CD14-positive monocyte (primary cell): Measurements from ENCODE around the gene OR2V1. TPM values are rescaled to one million over a fixed set of nuclear protein-coding genes. Genes with fewer than 3 reads are reported as not detected.
A peak's percentile ranks its signal among the peaks of the same experiment; 100 is the strongest.

ENCODE experiments used
- DNase-seq, 3 donors: peaks; one replicate each; pipeline ENCODE4 v3.0.0-alpha.2; 2011 to 2022
- H2AFZ ChIP-seq: 2 replicates; pipeline ENCODE4 v1.6.0; 2012; ENCODE audit warnings: mild to moderate bottlenecking, low read depth, low read length, inconsistent platforms; ENCODE audit not compliant: insufficient read depth, poor library complexity, severe bottlenecking
- H3K27ac ChIP-seq, 2 donors: 1 replicate in 1 of 2; 2 replicates in 1 of 2; pipeline ENCODE4 v1.5.1; 2012 to 2013; ENCODE audit warnings: low read length in 2 of 2, control low read depth in 1 of 2, inconsistent platforms in 1 of 2, low read depth in 1 of 2, mild to moderate bottlenecking in 1 of 2
- H3K27me3 ChIP-seq, 2 donors: one replicate each; pipeline versions ENCODE4 v1.6.0 to v1.6.1; 2011 to 2013; ENCODE audit warnings: low read length in 2 of 2; ENCODE audit not compliant: control insufficient read depth in 2 of 2, insufficient read depth in 2 of 2
- H3K36me3 ChIP-seq, 2 donors: replicated peaks in 1 of 2; 1 replicate in 1 of 2; 2 replicates in 1 of 2; pipeline versions ENCODE4 v1.5.1 to v1.6.1; 2012 to 2013; ENCODE audit warnings: low read length in 2 of 2, control low read depth in 1 of 2, inconsistent platforms in 1 of 2, mild to moderate bottlenecking in 1 of 2; ENCODE audit not compliant: insufficient read depth in 2 of 2, control insufficient read depth in 1 of 2
- H3K4me1 ChIP-seq, 2 donors: 1 replicate in 1 of 2; 2 replicates in 1 of 2; pipeline versions ENCODE4 v1.5.1 to v1.6.1; 2012 to 2013; ENCODE audit warnings: low read length in 2 of 2, control low read depth in 1 of 2, inconsistent platforms in 1 of 2, mild to moderate bottlenecking in 1 of 2, moderate library complexity in 1 of 2; ENCODE audit not compliant: insufficient read depth in 2 of 2, control insufficient read depth in 1 of 2
- H3K4me2 ChIP-seq: replicated peaks from 2 replicates; pipeline ENCODE3; 2012; ENCODE audit warnings: low read length, moderate library complexity, mild to moderate bottlenecking; ENCODE audit not compliant: poor library complexity, severe bottlenecking; ENCODE audit errors: extremely low read depth
- H3K4me3 ChIP-seq, 3 experiments: fragments of 200-600 bp in 1 of 3; sonication (generic) in 1 of 3; replicated peaks in 1 of 3; 1 replicate in 2 of 3; 2 replicates in 1 of 3; pipeline ENCODE4 v1.5.1; 2011 to 2013; ENCODE audit warnings: low read length in 3 of 3, mild to moderate bottlenecking in 3 of 3, control low read depth in 2 of 3, low read depth in 2 of 3, inconsistent platforms in 1 of 3, moderate library complexity in 1 of 3
- H3K79me2 ChIP-seq: 2 replicates; pipeline ENCODE4 v1.6.0; 2012; ENCODE audit warnings: mild to moderate bottlenecking, control low read depth, inconsistent platforms, low read length, moderate library complexity; ENCODE audit not compliant: insufficient read depth
- H3K9ac ChIP-seq: 2 replicates; pipeline ENCODE4 v1.6.0; 2017; ENCODE audit warnings: low read length, mild to moderate bottlenecking; ENCODE audit not compliant: insufficient read depth, poor library complexity, severe bottlenecking
- H3K9me3 ChIP-seq, 2 donors: replicated peaks in 1 of 2; 1 replicate in 1 of 2; 2 replicates in 1 of 2; pipeline versions ENCODE4 v1.5.1 to v1.6.1; 2012 to 2013; ENCODE audit warnings: low read length in 2 of 2, control low read depth in 1 of 2; ENCODE audit not compliant: control insufficient read depth in 1 of 2, insufficient read depth in 1 of 2
- H4K20me1 ChIP-seq: 2 replicates; pipeline ENCODE4 v1.6.0; 2012; ENCODE audit warnings: mild to moderate bottlenecking, low read length, control low read depth, moderate library complexity; ENCODE audit not compliant: insufficient read depth
- H3K27ac Mint-ChIP-seq, 7 donors: one replicate each; pipeline ENCODE4 v1.8.0; 2020; ENCODE audit warnings: mild to moderate bottlenecking in 7 of 7, mixed read lengths in 7 of 7, moderate library complexity in 6 of 7, inconsistent platforms in 2 of 7
- H3K27me3 Mint-ChIP-seq, 3 donors: one replicate each; pipeline ENCODE4 v1.8.0; 2021 to 2022; ENCODE audit warnings: low read depth in 3 of 3, mild to moderate bottlenecking in 3 of 3, mixed read lengths in 3 of 3, moderate library complexity in 3 of 3, inconsistent platforms in 1 of 3
- H3K36me3 Mint-ChIP-seq, 2 donors: one replicate each; pipeline ENCODE4 v1.8.0; 2020; ENCODE audit warnings: mixed read lengths in 2 of 2, inconsistent platforms in 1 of 2, mild to moderate bottlenecking in 1 of 2
- H3K4me1 Mint-ChIP-seq: one replicate; pipeline ENCODE4 v1.8.0; 2020; ENCODE audit warnings: mild to moderate bottlenecking, mixed read lengths
- H3K4me3 Mint-ChIP-seq, 2 donors: one replicate each; pipeline ENCODE4 v1.8.0; 2020; ENCODE audit warnings: mild to moderate bottlenecking in 2 of 2, mixed read lengths in 2 of 2, moderate library complexity in 1 of 2
- H3K9me3 Mint-ChIP-seq, 7 donors: one replicate each; pipeline ENCODE4 v1.8.0; 2020 to 2022; ENCODE audit warnings: mixed read lengths in 7 of 7, mild to moderate bottlenecking in 6 of 7, moderate library complexity in 6 of 7, inconsistent platforms in 2 of 7
- CTCF ChIP-seq: fragments of 200-600 bp; IDR thresholded peaks from one replicate; pipeline ENCODE4 v1.8.0; 2022; ENCODE audit warnings: antibody characterized with exemption, mild to moderate bottlenecking
- WGBS: methylation state at CpG from one replicate; pipeline ENCODE4 v1.1.5; 2013; ENCODE audit warnings: missing lambda C conversion rate; ENCODE audit not compliant: insufficient coverage; 5-methylcytosine and 5-hydroxymethylcytosine counted together
- intact Hi-C, 2 donors: fragments of 100-400 bp; cut with micrococcal nuclease; formaldehyde crosslinking; loops; one replicate each; pipeline versions ENCODE4 v1.15.0 to v1.15.1; 2023
- polyA plus RNA-seq, 3 donors: library from polyadenylated mRNA; depleted of rRNA in 1 of 3; unstranded in 2 of 3; stranded (reverse) in 1 of 3; fragments of 300-500 nt in 2 of 3; fragments of >200 nt in 1 of 3; fragmentation: Illumina TruSeq in 2 of 3; gene quantifications; 1 replicate in 2 of 3; 2 replicates in 1 of 3; pipeline ENCODE4 v1.2.3, GENCODE V29; 2012 to 2021

The OR2V1 gene
- polyA plus RNA-seq, 3 donors: not detected

- Histone ChIP-seq H3K4me1 (peaks cover 9 to 15% of the 10 kb centered on the region in 2 donors), H3K27ac (no peak overlapping the region), H3K79me2 (no peaks in the 10 kb centered on the region), H3K4me3 (no peak overlapping the region), H3K36me3 (no peaks in the 10 kb centered on the region), H4K20me1 (no peaks in the 10 kb centered on the region), H3K27me3 (peaks cover 57 to 92% of the 10 kb centered on the region in 2 donors), H3K9ac (no peak overlapping the region), H3K9me3 (peaks cover 0 to 27% of the 10 kb centered on the region in 2 donors), H3K4me2 (no peak overlapping the region), H2AFZ (no peak overlapping the region)
- Mint-ChIP-seq H3K9me3 (peaks cover 7 to 32% (median 14%) of the 10 kb centered on the region in 7 donors), H3K36me3 (peaks cover 4 to 12% of the 10 kb centered on the region in 2 donors), H3K27ac (peak overlapping the region in 1 of 7 donors; percentile 16), H3K27me3 (peaks cover 83 to 92% (median 88%) of the 10 kb centered on the region in 3 donors), H3K4me1 (peaks cover 26% of the 10 kb centered on the region), H3K4me3 (peak overlapping the region in 1 of 2 donors; percentile 59)
- no CpG with 5 or more reads among the region's 6 CpGs for WGBS
- intact Hi-C loops: no loop called here
- peak in 1 of 3 donors; percentile 17 for DNase-seq
- TF ChIP-seq CTCF: no peak
Measured at GRCh38 chr5:181166812-181167733, 36.1 kb upstream of the OR2V1 start.

GRCh38 chr5:181164076-181164952 is 33.3 kb upstream of the OR2V1 start:
- H3K9me3 Mint-ChIP-seq: peaks cover 2 to 25% (median 11%) of the 10 kb centered on the region in 7 donors
- peak overlapping the region; percentile 66 for H3K4me2 ChIP-seq
- peak overlapping the region; percentile 71 to 96 for H3K4me3 Mint-ChIP-seq
- H3K79me2 ChIP-seq: no peaks in the 10 kb centered on the region
- DNase-seq: no peak
- TF ChIP-seq CTCF: no peak
- peaks cover 23% of the 10 kb centered on the region for H3K4me1 Mint-ChIP-seq
- no peak overlapping the region for H2AFZ ChIP-seq
- H3K27me3 ChIP-seq: peaks cover 32 to 65% of the 10 kb centered on the region in 2 donors
- H3K27ac Mint-ChIP-seq: peak overlapping the region in 1 of 7 donors; percentile 80
- H3K9ac ChIP-seq: no peak overlapping the region
- no peak overlapping the region for H3K4me3 ChIP-seq
- H3K27ac ChIP-seq: no peak overlapping the region
- intact Hi-C loops: no loop called here
- H3K4me1 ChIP-seq: peaks cover 10 to 11% of the 10 kb centered on the region in 2 donors
- H3K36me3 ChIP-seq: no peaks in the 10 kb centered on the region
- H3K9me3 ChIP-seq: peaks cover 0 to 17% of the 10 kb centered on the region in 2 donors
- no peaks in the 10 kb centered on the region for H4K20me1 ChIP-seq
- WGBS: 20% methylated on average over 44 of the region's 52 CpGs
- H3K36me3 Mint-ChIP-seq: peaks cover 4 to 5% of the 10 kb centered on the region in 2 donors
- H3K27me3 Mint-ChIP-seq: peaks cover 57 to 64% (median 62%) of the 10 kb centered on the region in 3 donors
